AG04449 (cell line): ENCODE data around the gene GOLGA8N.
A peak's percentile ranks its signal among the peaks of the same experiment; 100 is the strongest.
"Not testable (repeated sequence)": the region's sequence is repeated elsewhere in the genome, so short reads cannot be mapped to it uniquely, and the experiment has no call there.

ENCODE experiments used
- CTCF ChIA-PET: fragments of 350-600 bp; formaldehyde crosslinking; extraction: SDS; loops from one replicate; lab custom pipeline; 2021; ENCODE audit warnings: antibody characterized with exemption; lab: Yijun Ruan, JAX
- POLR2A ChIA-PET: fragments of 400-600, 350-600 bp; formaldehyde crosslinking; extraction: SDS; loops from one replicate; lab custom pipeline; 2020; ENCODE audit warnings: antibody characterized with exemption, inconsistent platforms; lab: Yijun Ruan, JAX
- DNase-seq: peaks from one replicate; pipeline ENCODE4 v3.0.0-alpha.2; 2010; ENCODE audit warnings: low read depth, low spot score
- H3K4me3 ChIP-seq: 2 replicates; pipeline ENCODE4 v1.5.1; 2011; ENCODE audit warnings: low read depth, mild to moderate bottlenecking, control low read depth, low read length

Gene GOLGA8N

DNA sequence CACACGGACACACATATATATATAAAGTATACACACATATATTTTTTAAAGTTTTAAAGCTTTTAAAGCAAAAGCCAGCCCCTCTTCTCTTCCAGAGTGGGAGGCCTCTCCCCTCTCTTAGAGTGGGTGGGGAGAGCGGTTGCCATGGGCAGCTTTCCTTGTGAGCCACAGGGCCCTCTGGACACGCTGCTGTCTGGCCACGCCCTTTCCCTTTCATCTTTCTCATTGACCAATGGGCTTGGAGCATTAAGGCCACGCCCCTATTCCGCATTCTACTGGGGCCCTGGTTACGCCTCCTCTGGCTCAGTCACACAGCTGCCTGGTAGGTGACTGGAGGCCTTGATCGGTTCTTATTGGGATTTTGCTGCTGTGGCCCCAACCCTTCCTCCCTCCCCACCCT lies at the start of gene GOLGA8N:
TSS of gene GOLGA8N (plus strand) at position 306 of the 400 bp plus-strand sequence.
- CTCF ChIA-PET, H3K4me3 ChIP-seq, POLR2A ChIA-PET, DNase-seq: not testable (repeated sequence)

DNA sequence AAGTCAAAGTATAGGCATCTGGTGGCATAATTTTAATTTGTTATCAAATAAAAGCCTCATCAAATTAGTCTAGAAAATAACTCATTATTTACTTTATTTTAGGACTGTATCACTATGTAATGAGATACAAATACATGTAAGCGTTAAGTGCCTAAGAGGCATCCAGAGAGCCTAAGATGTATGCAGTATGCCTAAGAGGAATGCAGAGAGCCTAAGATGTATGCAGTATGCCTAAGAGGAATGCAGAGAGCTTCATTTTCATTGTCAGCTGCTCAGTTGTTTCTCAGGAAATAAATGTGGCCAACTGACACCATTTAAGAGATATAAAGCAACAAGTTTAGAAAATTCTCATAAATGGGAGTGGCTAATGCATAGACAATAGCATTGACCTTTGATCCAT lies 49.8 kb upstream of the GOLGA8N start:
- CTCF ChIA-PET, DNase-seq, H3K4me3 ChIP-seq, POLR2A ChIA-PET: not testable (repeated sequence)

DNA sequence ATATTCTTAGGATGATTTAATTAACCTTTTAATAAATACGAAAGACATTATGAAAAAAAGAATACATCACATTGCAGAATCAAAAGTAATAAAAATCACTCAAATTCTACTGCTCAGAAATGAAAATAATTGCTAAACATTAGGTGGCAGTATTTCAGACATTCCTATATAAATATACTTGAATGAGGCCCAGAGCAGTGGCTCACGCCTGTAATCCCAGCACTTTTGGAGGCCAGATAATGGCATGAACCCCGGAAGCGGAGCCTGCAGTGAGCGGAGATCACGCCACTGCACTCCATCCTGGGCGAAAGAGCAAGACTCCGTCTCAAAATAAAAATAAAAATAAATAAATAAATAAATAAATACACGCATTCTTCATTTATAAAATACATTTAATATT lies 48.1 kb upstream of the GOLGA8N start:
- H3K4me3 ChIP-seq, POLR2A ChIA-PET, CTCF ChIA-PET, DNase-seq: not testable (repeated sequence)

GRCh38 chr15:32554587-32554986 lies 38.7 kb upstream of the GOLGA8N start:
- POLR2A ChIA-PET, CTCF ChIA-PET, H3K4me3 ChIP-seq, DNase-seq: not testable (repeated sequence)

- DNase-seq, POLR2A ChIA-PET, H3K4me3 ChIP-seq, CTCF ChIA-PET: not testable (repeated sequence)
Measured at GRCh38 chr15:32562198-32562597, 31.1 kb upstream of the GOLGA8N start.

GRCh38 chr15:32568988-32569387 lies 24.3 kb upstream of the GOLGA8N start:
- DNase-seq, H3K4me3 ChIP-seq, POLR2A ChIA-PET, CTCF ChIA-PET: not testable (repeated sequence)

- POLR2A ChIA-PET, H3K4me3 ChIP-seq, CTCF ChIA-PET, DNase-seq: not testable (repeated sequence)
Measured at GRCh38 chr15:32578482-32578881, 14.8 kb upstream of the GOLGA8N start.

DNA sequence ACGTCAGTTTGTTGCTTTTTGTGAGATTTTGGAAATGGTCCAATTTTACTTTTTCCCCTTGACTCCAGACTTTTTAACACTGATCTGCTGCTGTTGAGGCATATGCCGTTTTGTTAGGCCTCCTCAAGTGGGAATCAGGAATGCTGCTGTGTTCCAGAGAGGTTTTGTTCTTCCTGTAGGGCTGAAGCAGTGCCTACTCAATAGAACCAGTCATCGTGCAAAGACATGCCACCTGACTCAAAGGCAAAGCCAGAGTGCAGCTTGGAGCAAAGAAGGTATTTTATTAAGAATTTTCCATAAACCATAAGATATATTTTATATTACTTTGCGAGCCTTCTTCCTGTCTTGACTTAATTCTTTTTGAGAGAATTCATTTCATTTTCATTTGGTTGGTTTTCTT lies 7.4 kb upstream of the GOLGA8N start:
- POLR2A ChIA-PET, CTCF ChIA-PET, H3K4me3 ChIP-seq, DNase-seq: not testable (repeated sequence)

DNA sequence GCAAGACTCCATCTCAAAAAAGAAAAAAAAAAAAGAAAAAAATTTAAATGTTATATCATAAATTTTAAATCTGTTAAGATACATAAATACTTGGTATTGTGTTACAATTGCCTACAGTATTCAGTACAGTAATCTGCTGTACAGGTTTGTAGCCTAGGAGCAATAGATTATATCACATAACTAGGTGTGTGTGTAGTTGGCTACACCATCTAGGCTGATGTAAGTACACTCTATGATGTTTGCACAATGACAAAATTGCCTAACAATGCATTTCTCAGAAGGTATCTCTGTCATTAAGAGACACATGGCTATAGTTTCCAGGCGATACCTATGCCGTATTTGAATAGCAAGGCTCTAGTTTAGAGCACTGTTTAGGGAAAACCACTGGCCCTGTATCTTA lies 16.3 kb downstream of the GOLGA8N start:
- POLR2A ChIA-PET, CTCF ChIA-PET, H3K4me3 ChIP-seq, DNase-seq: not testable (repeated sequence)

DNA sequence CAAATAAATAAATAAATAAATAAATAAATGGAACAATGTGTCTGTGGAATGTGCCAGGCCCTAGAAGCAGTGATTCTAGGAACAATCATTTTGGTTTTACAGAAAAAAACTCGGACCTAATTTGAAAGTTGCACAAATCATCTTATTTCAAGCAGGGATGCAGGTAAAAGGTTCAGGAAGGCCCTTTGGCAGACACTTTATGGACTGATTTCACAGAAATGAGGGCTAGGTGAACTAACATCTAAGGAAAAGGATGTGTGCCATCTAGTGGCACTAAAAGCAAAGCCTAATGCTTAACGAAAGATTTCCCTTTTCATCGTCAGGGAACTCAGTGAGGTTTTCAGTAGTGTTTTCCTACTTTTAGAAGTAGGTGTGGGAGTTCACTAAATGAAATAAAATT lies 17.5 kb downstream of the GOLGA8N start:
- POLR2A ChIA-PET, CTCF ChIA-PET, H3K4me3 ChIP-seq, DNase-seq: not testable (repeated sequence)

GRCh38 chr15:32614712-32615050 lies 21.4 kb downstream of the GOLGA8N start:
- DNase-seq, POLR2A ChIA-PET, CTCF ChIA-PET: not testable (repeated sequence)
- H3K4me3 ChIP-seq: peak overlapping the region; percentile 55

- peak within 1 kb of the TSS; percentile 66 for H3K4me3 ChIP-seq
- DNase-seq: peak; percentile 60
- CTCF ChIA-PET, POLR2A ChIA-PET: not testable (repeated sequence)
Measured at GRCh38 chr15:32615051-32615870, 22.0 kb downstream of the GOLGA8N start, which contains the start of gene ARHGAP11A. ARHGAP11A (plus strand) TSS chr15:32615504; CDS start chr15:32616212, 708 bp downstream.

DNA sequence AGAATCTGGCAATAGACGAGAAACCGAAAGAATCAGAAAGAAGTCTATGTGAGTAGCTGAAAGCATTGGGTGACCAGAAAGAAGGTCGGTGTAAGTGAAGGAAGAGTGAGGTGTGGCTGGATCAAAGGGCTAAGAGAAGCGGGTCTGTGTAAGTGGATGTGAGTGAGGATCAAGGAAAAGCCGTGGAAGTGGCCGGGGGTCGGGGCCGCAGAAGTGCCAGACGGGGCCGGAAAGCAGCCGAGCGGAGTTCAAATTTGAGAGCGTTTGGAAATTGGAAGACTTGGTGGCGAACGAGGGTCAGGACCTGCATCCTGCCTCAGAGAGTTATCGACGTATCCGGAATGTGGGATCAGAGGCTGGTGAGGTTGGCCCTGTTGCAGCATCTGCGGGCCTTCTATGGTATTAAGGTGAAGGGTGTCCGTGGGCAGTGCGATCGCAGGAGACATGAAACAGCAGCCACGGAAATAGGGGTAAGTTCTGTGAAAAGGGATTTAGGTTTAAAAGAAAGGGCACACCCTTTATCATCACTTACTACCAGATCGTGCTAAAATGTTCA lies 22.7 kb downstream of the GOLGA8N start:
- peak overlapping the region; percentile 66 for H3K4me3 ChIP-seq
- POLR2A ChIA-PET, DNase-seq, CTCF ChIA-PET: not testable (repeated sequence)
